Measurements from ENCODE around the gene TMEM54. TPM values are rescaled to one million over a fixed set of nuclear protein-coding genes. Genes with fewer than 3 reads are reported as not detected.

Gene TMEM54
- total RNA-seq, 2 experiments from 2014 or later: 3.0 to 3.2 TPM

DNA sequence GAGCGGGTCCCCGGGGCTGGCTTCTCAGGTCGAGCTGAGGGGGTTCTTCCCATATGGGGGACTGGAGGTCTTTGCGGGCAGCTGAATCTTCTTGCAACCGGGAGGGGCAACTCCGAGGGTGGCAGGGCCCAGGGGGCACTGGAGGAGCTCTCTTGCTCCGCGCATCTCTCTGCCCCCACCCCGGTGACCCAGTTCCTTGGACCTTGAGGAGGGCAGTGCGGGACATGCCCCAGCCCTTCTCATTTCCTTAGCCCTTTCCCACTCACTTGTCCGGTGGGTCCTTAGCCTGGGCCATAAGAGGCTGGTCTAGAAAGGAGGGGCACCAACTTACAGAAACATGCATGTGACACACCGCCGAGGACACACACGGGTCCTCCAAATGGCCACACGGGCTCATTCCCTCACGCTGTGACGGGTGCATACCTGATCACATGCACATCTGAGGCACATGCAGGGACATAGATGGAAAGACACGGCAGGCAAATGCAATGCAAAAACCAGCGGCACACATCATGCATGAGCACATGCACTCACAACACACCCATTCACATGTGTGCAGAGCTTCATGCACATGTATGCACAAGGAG, 14.3 kb downstream of the TMEM54 start:
- ChIA-PET CTCF (interaction anchor here (0.6 to 1.9 kb wide), 3 partner anchors 10 to 1288 kb away, joined by 3 to 6 read pairs (median 5); no protein-coding TSS in a partner anchor), POLR2A (no interaction called here)

GRCh38 chr1:32886004-32886827, 15.0 kb downstream of the TMEM54 start, which contains the start of gene HPCA:
TSS of gene HPCA (plus strand) at chr1:32886491. CDS start at chr1:32888899, 2,408 bp downstream.
- CTCF ChIA-PET: interaction anchor here (0.6 to 1.9 kb wide), 4 partner anchors 8 to 1289 kb away, joined by 3 to 6 read pairs (median 4); no protein-coding TSS in a partner anchor
- POLR2A ChIA-PET: interaction anchor here (0.7 kb wide), 1 partner anchor 365 kb away, joined by 3 read pairs; no protein-coding TSS in a partner anchor

- ChIA-PET POLR2A (interaction anchor here (0.7 kb wide), 1 partner anchor 364 kb away, joined by 3 read pairs; no protein-coding TSS in a partner anchor), CTCF (interaction anchor here (1.0 to 1.9 kb wide), 3 partner anchors 8 to 11 kb away, joined by 3 to 6 read pairs (median 5); no protein-coding TSS in a partner anchor)
Measured at GRCh38 chr1:32885676-32886003, 15.5 kb downstream of the TMEM54 start.

DNA sequence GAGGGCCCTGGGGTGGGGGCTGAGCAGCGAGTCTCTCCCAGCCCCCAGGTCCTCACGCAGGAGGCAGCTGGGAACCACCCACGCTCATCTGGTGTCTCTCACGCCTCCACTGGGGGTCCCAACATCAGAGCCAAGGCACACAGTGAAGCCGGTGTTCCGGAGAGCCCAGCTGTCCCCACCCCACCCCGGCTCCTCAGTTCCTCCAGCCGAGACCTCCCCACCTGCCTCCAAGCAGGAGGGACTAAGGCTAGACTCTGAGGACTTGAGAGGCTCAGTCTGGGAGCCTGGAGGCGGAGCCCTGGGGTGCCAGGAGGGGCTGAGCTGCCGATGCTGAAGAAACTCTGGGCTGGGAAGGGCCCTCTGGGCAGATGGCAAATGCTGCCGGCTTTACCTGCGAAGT, 16.5 kb downstream of the TMEM54 start:
- ChIA-PET CTCF (interaction anchor here (0.6 kb wide), 1 partner anchor 14 kb away, joined by 4 read pairs; no protein-coding TSS in a partner anchor), POLR2A (no interaction called here)

GRCh38 chr1:32884032-32884372, 17.2 kb downstream of the TMEM54 start:
- ChIA-PET CTCF (interaction anchor here (0.6 kb wide), 1 partner anchor 14 kb away, joined by 4 read pairs; no protein-coding TSS in a partner anchor), POLR2A (no interaction called here)

DNA sequence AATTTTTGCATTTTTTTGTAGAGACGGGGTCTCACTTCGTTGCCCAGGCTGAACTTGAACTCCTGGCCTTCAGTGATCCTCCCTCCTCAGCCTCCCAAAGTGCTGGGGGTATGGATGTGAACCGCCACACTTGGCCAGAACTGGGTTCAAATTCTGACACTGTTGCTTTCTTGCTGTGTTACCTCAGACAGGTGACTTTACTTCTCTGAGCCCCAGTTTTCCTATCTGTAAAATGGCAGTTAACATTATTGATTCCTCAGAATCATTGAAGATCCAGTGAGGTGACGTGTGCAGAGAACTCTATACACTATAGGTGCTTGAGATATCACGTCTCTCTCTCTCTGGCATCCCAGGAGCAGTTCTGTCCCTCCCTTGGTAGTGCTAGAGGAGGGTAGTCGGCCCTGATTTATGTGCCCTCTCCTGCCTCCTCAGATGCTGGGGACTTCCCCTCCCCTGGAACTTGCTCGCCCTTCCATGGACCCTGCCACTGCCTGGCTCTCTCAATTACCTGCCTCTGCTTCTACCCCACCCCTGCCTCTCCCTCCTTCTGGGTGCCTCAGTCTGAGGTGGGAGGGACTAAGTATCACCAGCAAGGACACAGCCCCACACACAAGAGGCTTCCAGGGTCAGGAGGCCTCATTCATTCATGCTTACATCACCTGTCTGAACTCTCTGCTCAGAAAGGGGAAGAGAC, 17.7 kb downstream of the TMEM54 start:
- CTCF ChIA-PET: no interaction called here
- POLR2A ChIA-PET: no interaction called here

DNA sequence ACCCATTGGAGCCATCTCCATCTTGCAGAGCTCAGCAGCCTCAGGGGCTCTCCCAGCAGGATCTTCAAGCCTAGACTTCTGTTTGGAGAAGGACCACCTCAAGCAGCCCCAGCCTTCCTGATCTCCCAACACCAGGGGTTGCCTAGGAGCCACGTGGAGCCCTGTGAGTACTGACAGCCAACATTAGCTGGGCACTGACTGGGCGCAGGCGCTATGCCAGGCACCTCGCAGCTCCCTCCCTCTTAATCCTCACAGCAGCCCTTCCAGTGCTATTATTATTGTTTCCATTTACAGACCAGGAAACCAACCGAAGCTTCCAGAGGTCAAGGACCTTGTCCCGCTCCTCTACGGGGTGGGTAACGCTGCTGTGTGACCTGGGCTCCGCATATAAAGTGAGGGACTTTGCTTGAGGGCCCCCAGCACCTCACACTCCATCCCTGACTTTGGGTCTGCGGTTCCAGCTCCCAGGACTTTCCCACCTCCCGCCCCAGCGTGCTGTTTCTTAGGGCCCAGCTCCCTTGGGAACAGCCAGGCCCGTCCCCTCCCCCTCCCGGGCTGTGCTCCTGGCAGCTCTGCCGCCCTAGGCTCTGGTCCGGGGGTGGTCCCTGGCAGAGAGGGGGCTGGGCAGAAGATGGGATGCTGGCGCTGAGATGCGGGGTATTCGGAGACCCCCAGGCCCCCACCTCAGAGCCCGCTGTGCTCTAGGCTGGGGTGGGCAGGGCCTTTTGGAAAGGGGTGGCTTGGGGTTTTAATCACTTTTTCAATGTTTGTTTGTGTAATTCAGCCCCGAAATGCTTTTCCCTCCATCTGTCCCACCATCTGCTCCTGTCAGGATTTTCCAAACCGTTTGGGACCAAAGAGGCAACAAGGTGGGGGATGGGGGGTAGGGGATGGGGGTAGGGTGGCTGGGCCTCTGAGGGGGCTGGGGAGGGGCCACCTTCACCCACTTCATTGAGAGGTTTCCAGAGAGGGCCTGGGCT, 19.0 kb downstream of the TMEM54 start:
- CTCF ChIA-PET: interaction anchor here (0.9 kb wide), 1 partner anchor 10 kb away, joined by 3 read pairs; no protein-coding TSS in a partner anchor
- POLR2A ChIA-PET: no interaction called here

GRCh38 chr1:32881291-32881690, 19.9 kb downstream of the TMEM54 start:
- POLR2A ChIA-PET: no interaction called here
- CTCF ChIA-PET: interaction anchor here (0.9 to 1.1 kb wide), 2 partner anchors 9 to 108 kb away, joined by 3 read pairs; no protein-coding TSS in a partner anchor

- ChIA-PET CTCF (no interaction called here), POLR2A (no interaction called here)
Measured at GRCh38 chr1:32878637-32879041, 22.6 kb downstream of the TMEM54 start.

DNA sequence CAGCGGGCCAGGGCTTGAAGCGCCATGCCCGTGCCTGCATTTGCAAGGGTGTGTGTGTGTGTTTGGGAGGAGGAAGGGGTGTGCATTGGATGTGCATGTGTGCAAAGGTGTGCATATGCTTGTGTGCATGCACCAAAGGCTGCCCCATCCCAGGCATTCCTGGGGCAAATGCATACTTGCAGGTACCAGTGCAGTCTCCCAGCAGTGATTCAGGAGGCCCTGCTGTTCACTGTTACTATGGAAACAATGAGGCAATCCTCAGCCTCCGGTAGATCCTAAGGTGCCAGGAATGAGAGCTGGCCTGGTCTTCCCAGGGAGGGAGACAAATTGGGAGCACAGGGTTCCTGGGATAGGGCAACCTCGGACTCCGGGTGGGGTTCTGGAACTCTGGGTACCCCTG, 23.0 kb downstream of the TMEM54 start:
- CTCF ChIA-PET: no interaction called here
- POLR2A ChIA-PET: no interaction called here

GRCh38 chr1:32877211-32878110, 23.7 kb downstream of the TMEM54 start:
- ChIA-PET CTCF (interaction anchor here (0.5 to 3.4 kb wide), 8 partner anchors 9 to 208 kb away, joined by 3 to 14 read pairs (median 6); partner anchors contain the start of gene HPCA), POLR2A (no interaction called here)

DNA sequence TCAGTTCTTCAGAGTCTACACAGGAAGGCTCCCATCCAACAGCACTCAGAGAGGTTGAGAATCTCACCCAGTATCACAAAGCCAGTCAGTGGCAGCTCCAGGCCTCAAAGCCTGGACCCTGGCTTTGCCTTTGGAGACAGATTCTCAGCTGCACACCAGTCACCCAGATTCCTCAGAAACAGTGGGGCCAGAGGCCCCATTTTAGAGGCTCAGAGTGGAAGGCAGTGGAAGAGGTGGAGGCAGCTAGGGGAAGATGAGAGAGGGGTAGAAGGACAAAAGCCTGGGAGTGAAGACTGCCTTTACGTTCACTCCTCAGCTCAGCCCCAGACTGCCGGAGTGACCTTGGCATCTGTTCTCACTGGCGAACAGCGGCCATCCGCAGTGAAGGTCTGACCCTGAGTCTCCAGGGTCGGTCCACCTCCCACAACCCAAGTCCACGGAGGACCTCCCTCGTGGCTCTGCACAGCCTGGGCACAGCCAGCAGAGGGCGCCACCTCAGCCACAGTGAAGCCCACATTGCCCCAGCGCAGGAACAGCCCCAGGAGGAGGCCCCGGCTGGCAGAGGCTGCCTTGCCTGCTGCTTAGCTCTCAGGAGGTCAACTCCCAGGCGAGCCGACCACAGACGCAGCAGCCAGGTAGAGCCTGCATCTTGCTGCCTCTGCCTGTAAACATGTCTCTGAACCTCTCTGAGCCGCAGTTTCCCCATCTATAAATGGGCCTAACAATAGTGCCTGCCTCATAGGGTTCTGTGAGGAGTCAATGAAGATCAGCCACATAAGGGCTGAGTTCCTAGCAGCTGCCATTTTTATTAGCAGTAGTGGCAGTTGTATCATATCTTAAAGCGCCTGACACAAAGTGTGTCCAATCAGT, 24.6 kb downstream of the TMEM54 start:
- CTCF ChIA-PET: interaction anchor here (0.5 to 3.4 kb wide), 10 partner anchors 10 to 209 kb away, joined by 3 to 14 read pairs (median 5); partner anchors contain the start of gene HPCA

DNA sequence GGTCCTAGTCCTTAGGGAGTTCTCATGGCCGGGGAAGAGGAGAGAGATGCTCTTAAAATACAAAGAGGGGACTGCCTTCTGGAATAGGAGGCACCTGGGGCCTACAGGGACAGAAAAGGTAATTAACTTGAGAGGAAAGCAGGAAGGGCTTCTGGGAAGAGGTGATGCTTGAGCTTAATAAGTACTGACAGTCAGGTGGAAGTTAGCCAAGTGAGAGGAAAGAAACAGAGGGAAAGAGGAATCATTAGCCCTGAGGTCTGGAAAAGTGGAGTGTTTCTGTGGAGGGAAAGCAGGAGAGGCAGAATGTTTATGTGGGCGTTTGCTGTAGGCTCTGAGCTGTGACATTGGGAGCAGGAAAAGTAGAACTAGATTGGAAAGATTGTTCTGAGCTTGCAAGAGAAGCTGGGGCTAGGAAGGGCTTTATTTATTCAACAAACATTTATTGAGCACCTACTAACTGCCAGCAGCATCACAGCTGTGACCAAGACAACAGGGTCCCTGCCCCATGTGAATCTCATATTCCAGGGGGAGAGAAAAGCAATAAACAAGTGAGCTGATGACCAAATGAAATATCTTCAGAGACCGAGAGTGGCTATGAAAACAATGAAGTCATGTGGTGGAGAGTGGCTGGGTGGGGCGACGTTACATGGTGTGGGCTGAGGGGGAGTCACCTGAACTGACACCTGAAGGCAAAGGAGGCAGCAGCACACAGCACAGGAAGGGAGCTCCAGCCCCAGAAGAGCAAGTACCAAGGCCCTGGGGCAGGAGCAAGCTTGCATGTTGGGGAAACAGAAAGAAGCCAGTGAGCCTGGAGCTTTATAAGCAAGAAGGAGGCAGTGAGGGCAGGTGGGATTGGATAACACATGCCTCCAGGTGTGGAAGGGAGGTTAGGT, 26.1 kb downstream of the TMEM54 start:
- ChIA-PET CTCF (interaction anchor here (0.6 to 3.4 kb wide), 10 partner anchors 11 to 456 kb away, joined by 3 to 14 read pairs (median 4); partner anchors contain the start of gene HPCA), POLR2A (no interaction called here)

More for the DNA sequence above, 24.6 kb downstream of the TMEM54 start:
- POLR2A ChIA-PET: no interaction called here

DNA sequence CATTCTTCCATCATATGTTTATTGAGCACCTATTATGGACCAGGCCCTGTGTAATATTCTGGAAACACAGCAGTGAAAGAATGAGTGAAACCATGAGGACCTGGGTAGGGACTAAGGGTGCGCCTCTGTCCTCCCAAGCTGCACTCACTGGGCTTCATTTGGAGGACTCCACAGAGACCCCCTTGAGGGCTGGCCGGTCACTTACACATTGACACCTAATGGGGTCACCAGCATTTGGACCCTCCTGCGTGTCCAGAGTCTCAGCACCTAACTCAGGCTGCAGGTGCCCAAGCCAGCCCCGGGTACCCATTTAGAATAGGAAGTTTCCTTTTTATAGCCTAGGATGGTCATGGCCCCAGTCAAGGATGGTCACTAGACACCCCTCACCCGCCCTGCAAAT, 27.7 kb downstream of the TMEM54 start:
- ChIA-PET POLR2A (no interaction called here), CTCF (interaction anchor here (0.7 to 1.7 kb wide), 7 partner anchors 11 to 353 kb away, joined by 3 to 7 read pairs (median 4); partner anchors contain the start of genes HPCA and TMEM54)

DNA sequence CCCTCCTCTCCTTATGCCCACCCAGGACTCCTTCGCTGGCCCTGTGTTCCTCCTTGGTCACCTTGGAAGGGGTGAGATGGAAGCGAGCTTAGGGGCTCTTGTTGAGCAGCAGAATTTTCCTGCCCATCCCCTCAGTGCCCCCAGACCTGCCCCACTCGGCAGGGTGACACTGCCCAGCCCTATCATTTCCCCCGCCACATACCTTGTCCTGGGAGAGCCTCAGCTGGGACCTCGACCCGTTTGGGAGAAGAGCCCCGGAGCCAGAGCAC, 29.1 kb downstream of the TMEM54 start:
- CTCF ChIA-PET: interaction anchor here (0.8 to 1.8 kb wide), 6 partner anchors 10 to 186 kb away, joined by 3 to 11 read pairs (median 3); no protein-coding TSS in a partner anchor

More for the DNA sequence above, 29.1 kb downstream of the TMEM54 start:
- POLR2A ChIA-PET: no interaction called here

Measured in activated CD8-positive, alpha-beta memory T cell treated with anti-CD3 and anti-CD28 coated beads for 36 hours (primary cell).